Bronchial epithelial cell (primary cell): ENCODE data around the gene FBXL14. TPM values are rescaled to one million over a fixed set of nuclear protein-coding genes. Genes with fewer than 3 reads are reported as not detected.

ENCODE experiments used
- DNase-seq: peaks from one replicate; pipeline ENCODE4 v3.0.0-alpha.2; 2010; ENCODE audit warnings: low read depth
- FAIRE-seq: peaks from 2 replicates; lab custom pipeline; 2011; peaks lifted over from hg19 to GRCh38; lab: Jason Lieb, UNC
- H3K27me3 ChIP-seq: 2 replicates; pipeline ENCODE4 v1.5.1; 2011; ENCODE audit warnings: low read length; ENCODE audit not compliant: control insufficient read depth, insufficient read depth
- H3K36me3 ChIP-seq: 2 replicates; pipeline ENCODE4 v1.5.1; 2011; ENCODE audit warnings: low read length; ENCODE audit not compliant: control insufficient read depth, insufficient read depth
- H3K4me3 ChIP-seq: 2 replicates; pipeline ENCODE4 v1.5.1; 2011; ENCODE audit warnings: mild to moderate bottlenecking, low read depth, low read length, control low read depth
- total RNA-seq: library from RNA; depleted of rRNA; stranded (reverse); fragments of >200 nt; gene quantifications from 2 replicates; pipeline ENCODE4 v1.2.1, GENCODE V29; 2014
- TF ChIP-seq, protein P1 (sequence below): IDR thresholded peaks from 2 replicates; pipeline ENCODE4 v1.5.1; 2011; ENCODE audit warnings: mild to moderate bottlenecking, moderate library complexity, low read length, control low read depth, inconsistent platforms; ENCODE audit not compliant: insufficient read depth, severe bottlenecking

The FBXL14 gene
- total RNA-seq, 1 donor from 2014 or later, result 9.7 TPM

DNA sequence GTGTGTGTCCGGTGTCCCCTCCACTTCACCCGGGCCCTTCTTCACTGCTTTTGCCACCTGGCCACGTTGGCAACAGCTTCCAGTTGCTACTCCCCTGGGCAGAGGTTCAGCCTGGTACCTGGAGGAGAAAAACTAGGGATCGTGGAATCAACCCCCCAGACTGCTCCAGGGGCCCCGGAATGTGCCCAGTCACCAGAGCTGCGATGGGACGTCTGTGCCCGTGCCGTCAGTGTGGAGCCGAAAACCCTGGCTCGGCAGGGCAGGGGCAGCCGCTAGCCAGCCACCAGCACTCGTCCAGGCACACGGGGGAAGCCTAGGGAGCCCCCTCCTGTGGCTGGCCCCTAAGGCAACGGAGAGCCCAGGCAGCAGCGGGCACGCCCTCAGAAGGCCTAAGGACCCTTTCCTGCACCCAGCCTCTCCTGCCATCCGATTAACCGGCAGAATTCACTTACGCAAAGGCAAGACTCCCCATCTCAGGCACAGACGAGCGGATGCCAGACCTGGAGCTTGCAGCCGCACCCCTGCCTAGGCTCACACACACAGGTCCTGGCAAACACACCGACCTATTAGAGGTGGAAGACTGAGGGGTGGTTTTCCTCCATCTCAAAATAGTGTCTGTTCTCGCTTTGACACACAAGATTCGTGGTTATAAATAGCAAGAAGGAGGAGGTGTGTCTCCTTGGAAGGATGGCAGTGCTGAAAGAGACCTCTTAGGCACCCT lies 62.6 kb downstream of the FBXL14 start:
- DNase-seq (no peak), FAIRE-seq (peak; percentile 32)
- Histone ChIP-seq H3K27me3 (peaks cover 34% of the 10 kb centered on the region), H3K4me3 (peak overlapping the region; percentile 33), H3K36me3 (no peaks in the 10 kb centered on the region)
- TF ChIP-seq, protein P1, sequence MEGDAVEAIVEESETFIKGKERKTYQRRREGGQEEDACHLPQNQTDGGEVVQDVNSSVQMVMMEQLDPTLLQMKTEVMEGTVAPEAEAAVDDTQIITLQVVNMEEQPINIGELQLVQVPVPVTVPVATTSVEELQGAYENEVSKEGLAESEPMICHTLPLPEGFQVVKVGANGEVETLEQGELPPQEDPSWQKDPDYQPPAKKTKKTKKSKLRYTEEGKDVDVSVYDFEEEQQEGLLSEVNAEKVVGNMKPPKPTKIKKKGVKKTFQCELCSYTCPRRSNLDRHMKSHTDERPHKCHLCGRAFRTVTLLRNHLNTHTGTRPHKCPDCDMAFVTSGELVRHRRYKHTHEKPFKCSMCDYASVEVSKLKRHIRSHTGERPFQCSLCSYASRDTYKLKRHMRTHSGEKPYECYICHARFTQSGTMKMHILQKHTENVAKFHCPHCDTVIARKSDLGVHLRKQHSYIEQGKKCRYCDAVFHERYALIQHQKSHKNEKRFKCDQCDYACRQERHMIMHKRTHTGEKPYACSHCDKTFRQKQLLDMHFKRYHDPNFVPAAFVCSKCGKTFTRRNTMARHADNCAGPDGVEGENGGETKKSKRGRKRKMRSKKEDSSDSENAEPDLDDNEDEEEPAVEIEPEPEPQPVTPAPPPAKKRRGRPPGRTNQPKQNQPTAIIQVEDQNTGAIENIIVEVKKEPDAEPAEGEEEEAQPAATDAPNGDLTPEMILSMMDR, result no peak

DNA sequence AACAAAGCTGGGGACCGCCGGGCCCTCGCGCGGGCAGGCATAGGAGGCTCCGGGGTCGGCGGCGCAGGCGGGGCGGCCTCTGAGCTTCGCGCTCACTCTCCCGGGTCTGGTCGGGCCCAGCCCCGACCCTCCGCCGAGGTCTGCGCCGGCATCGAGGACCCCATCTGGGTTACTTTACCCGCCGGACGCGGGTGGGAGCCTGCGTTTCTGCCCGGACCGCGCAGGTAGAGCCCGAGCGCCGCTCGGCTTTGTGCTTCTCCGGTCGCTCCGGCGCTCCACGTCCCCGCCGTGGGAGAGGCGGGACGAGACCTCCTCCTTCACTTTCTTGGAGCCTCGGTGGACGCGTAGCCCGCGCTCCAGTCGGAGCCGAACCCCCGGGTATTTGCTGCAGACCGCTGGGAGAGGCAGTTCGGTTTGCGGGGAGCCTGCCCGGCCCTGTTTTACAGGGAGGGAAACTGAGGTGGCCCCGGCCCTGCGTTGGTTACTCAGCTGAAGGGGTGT lies 63.2 kb downstream of the FBXL14 start:
- Histone ChIP-seq H3K4me3 (peak overlapping the region; percentile 33), H3K27me3 (peaks cover 31% of the 10 kb centered on the region), H3K36me3 (no peaks in the 10 kb centered on the region)
- DNase-seq (no peak), FAIRE-seq (no peak)
- TF ChIP-seq, protein P1, result no peak

DNA sequence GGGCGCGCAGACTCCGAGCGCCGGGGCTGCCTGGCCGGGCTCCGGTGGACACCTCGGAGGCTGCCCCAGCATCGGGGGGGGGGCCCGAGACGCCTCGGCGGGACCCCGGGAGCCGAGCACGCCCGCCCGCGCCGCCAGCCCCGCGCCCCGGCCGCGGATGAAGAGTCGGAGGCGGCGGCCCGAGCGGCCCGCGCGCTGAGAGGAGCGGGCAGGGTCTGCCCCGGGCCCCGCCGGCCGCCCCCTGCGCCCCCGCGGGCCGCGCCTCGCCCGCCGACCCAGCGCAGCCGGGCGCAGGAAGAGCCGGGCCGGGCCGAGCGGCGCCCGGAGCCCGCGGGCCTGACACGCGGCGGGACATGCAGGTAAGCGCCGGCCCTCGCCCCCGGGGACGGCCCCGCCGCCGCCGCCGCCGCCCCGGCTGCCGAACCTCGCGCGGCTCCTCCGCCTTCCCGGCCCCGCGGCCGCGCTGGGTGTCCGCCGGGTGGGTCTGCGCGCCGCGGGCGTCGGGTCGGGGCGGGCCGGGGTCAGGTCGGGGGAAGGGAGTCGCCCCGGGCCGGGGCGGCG lies 63.7 kb downstream of the FBXL14 start:
- TF ChIP-seq, protein P1, result no peak
- DNase-seq (no peak), FAIRE-seq (no peak)
- Histone ChIP-seq H3K36me3 (no peaks in the 10 kb centered on the region), H3K4me3 (peak overlapping the region; percentile 33), H3K27me3 (peaks cover 30% of the 10 kb centered on the region)

DNA sequence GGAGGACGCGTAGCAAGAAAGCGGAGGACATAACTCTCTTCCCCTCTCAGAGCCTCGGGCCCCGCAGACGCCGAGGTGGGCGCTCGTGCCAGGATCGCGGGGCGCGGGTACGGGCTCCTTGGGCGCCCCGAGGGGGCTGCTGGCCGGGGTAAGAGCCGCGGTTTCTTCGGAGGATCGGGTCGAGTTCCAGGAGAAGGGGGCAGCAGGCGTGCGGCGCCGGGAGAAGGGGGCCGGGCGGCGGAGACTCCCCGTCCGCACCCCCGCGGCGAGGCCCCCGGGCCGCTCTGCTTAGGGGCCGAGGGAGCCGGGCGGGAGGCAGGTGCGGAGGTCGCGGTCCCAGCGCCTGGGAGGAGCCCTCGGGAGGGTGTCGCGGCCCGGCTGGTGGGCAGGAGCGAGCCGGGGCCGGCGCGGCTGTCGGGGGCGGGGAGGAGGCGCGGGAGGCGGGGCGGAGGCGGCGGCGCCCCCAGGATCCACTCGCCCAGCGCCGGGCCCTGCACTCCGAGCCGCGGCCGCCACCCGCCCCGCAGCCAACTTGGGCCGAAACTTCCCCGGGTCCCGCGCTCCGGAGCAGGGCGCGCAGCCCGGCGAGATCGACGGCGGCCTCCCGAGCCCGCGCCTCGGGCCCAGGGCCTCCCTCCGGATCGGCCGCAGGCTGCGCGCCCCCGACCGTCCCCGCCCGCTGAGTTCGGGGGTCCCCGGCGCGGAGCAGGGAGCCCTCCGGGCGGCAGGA lies 64.4 kb downstream of the FBXL14 start:
- Histone ChIP-seq H3K4me3 (peak overlapping the region; percentile 23), H3K27me3 (peaks cover 30% of the 10 kb centered on the region), H3K36me3 (no peaks in the 10 kb centered on the region)
- DNase-seq, result no peak
- no peak for FAIRE-seq
- TF ChIP-seq, protein P1, result no peak

DNA sequence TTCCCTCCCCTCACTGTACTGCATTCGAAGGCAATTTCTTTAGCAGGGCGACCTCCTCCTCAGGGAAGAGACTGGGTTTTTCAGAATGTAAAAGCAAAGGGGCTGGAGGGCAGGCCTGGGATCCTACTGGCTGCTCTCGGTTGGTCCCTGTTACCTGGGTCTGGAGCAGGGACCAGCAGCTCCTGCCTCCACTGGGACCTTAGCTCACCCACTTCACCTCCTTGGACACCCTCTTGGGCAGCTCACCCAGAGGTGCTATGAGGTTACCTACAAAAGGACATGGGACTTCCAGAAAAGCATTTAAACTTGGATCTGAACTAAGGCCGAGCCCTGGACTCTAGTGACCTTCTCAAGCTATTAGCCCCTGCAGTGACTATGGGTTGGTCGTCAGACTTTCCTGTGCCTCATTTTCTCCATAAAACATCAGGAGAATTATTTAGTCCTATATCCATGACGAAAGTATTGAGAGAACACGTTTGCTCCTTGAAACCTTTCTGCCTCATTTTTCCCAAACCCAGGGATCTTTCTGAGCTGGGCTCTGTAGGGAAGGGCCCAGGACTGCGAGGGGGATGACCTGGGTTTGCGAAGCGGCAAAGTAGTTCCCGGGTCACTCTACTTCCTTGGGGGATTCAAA lies 65.0 kb downstream of the FBXL14 start:
- H3K4me3 ChIP-seq, result no peak overlapping the region
- DNase-seq (no peak), FAIRE-seq (no peak)
- TF ChIP-seq, protein P1, result no peak
- peaks cover 30% of the 10 kb centered on the region for H3K27me3 ChIP-seq
- H3K36me3 ChIP-seq, result no peaks in the 10 kb centered on the region
